Thoracic aorta (tissue), 2 donors: Measurements from ENCODE around the gene TNFRSF18. TPM values are rescaled to one million over a fixed set of nuclear protein-coding genes. Genes with fewer than 3 reads are reported as not detected.
"Not testable (repeated sequence)": the region's sequence is repeated elsewhere in the genome, so short reads cannot be mapped to it uniquely, and the experiment has no call there.

Experiments used
- ATAC-seq: fragments of 150-250 bp; one replicate; pipeline ENCODE4 v1.8.0; 2017; ENCODE audit warnings: low read depth; ENCODE audit not compliant: insufficient number of reproducible peaks, low FRiP score
- DNase-seq: peaks from one replicate; pipeline ENCODE4 v3.0.0-alpha.2; 2020; ENCODE audit warnings: low spot score
- H3K27ac ChIP-seq, 2 donors: fragments of 200-600 bp; sonication (generic); 1 replicate in 1 of 2; 2 replicates in 1 of 2; pipeline ENCODE4 v1.5.1; 2016; ENCODE audit warnings: mild to moderate bottlenecking in 2 of 2, moderate library complexity in 2 of 2
- H3K27me3 ChIP-seq: fragments of 200-600 bp; sonication (generic); replicated peaks from 2 replicates; pipeline ENCODE4 v1.6.0; 2016; ENCODE audit warnings: mild to moderate bottlenecking; ENCODE audit not compliant: insufficient read depth
- H3K36me3 ChIP-seq: fragments of 200-600 bp; sonication (generic); one replicate; pipeline ENCODE4 v1.5.1; 2016
- H3K4me1 ChIP-seq, 2 donors: fragments of 200-600 bp; sonication (generic); 1 replicate in 1 of 2; 2 replicates in 1 of 2; pipeline versions ENCODE4 v1.5.1 to v1.6.0; 2016; ENCODE audit warnings: low read depth in 2 of 2, mild to moderate bottlenecking in 1 of 2; ENCODE audit not compliant: control insufficient read depth in 1 of 2
- H3K4me3 ChIP-seq: fragments of 200-600 bp; sonication (generic); 2 replicates; pipeline ENCODE4 v1.5.1; 2016; ENCODE audit warnings: mild to moderate bottlenecking
- H3K9me3 ChIP-seq: fragments of 200-600 bp; sonication (generic); 2 replicates; pipeline ENCODE4 v1.5.1; 2016
- total RNA-seq, 2 donors: library from RNA; depleted of rRNA; stranded (reverse); fragments of >200 nt; gene quantifications; one replicate each; pipeline versions ENCODE4 v1.1.0 to v1.2.3, GENCODE V29; 2016
- TF ChIP-seq, protein P1 (sequence below): fragments of 200-600 bp; sonication (generic); IDR thresholded peaks from one replicate; pipeline ENCODE4 v1.5.1; 2019; ENCODE audit warnings: antibody characterized with exemption

Gene TNFRSF18
- total RNA-seq, 2 donors from 2014 or later, result 1.3 TPM; not detected in 1

DNA sequence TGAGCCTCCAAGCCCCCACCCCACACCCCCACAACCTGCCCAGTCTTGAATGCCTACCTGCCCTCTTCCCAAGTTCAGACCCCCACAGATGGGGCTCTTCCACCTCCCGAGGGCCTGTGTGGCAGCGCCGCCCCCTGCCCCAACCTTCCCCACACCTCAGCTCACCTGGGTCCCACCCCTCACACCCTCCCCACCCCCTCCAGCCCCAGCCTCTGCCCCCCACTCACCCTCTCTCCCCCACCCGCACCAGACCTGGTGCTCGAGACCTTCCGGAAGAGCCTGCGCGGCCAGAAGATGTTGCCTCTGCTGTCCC, 9.2 kb downstream of the TNFRSF18 start:
- no peak for DNase-seq
- H3K27ac ChIP-seq, result no peak overlapping the region
- H3K27me3 ChIP-seq, result no peaks in the 10 kb centered on the region
- no peak for ATAC-seq
- H3K4me3 ChIP-seq, result no peak overlapping the region
- TF ChIP-seq, protein P1, sequence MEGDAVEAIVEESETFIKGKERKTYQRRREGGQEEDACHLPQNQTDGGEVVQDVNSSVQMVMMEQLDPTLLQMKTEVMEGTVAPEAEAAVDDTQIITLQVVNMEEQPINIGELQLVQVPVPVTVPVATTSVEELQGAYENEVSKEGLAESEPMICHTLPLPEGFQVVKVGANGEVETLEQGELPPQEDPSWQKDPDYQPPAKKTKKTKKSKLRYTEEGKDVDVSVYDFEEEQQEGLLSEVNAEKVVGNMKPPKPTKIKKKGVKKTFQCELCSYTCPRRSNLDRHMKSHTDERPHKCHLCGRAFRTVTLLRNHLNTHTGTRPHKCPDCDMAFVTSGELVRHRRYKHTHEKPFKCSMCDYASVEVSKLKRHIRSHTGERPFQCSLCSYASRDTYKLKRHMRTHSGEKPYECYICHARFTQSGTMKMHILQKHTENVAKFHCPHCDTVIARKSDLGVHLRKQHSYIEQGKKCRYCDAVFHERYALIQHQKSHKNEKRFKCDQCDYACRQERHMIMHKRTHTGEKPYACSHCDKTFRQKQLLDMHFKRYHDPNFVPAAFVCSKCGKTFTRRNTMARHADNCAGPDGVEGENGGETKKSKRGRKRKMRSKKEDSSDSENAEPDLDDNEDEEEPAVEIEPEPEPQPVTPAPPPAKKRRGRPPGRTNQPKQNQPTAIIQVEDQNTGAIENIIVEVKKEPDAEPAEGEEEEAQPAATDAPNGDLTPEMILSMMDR, result no peak
- H3K36me3 ChIP-seq, result no peaks in the 10 kb centered on the region
- H3K9me3 ChIP-seq, result peaks cover 5% of the 10 kb centered on the region
- peaks cover 0 to 8% of the 10 kb centered on the region in 2 donors for H3K4me1 ChIP-seq

DNA sequence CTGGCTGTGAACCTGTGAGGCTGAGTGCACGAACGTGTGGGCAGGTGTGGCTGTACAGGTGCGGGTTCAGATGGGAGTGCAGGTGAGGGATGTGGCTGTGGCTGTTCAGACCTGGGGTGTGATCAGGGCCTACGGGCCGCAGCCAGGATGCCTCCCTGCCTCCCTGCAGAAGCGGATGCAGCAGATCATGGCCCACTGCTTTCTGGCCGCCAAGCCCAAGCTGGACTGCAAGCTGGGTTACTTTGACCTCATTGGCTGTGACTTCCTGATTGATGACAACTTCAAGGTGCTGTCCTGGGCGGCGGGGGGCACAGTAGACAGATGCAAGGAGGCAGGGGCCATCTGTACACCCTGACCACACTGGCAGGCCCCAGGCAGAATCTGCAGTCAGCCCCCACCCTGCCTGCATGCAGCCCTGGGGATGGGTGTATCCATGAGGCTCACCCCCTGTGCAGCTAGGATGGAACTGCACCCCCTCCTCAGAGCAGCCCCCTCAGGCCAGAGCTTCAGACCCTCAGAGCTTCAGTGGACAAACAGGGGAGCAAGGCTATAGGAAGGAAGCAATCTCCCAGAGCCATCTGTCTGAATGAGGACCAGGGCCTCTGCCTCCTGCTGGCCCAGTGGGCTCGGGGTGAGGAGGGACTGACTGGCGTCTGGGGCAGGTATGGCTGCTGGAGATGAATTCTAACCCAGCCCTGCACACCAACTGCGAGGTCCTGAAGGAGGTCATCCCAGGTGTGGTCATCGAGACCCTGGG, 9.8 kb downstream of the TNFRSF18 start:
- TF ChIP-seq, protein P1, result no peak
- Histone ChIP-seq H3K9me3 (peaks cover 5% of the 10 kb centered on the region), H3K27ac (no peak overlapping the region), H3K36me3 (no peaks in the 10 kb centered on the region), H3K4me1 (peaks cover 0 to 8% of the 10 kb centered on the region in 2 donors), H3K27me3 (no peaks in the 10 kb centered on the region), H3K4me3 (no peak overlapping the region)
- no peak for DNase-seq
- ATAC-seq, result no peak

GRCh38 chr1:1195726-1196125, 10.7 kb downstream of the TNFRSF18 start:
- not testable (repeated sequence) for DNase-seq, H3K27me3 ChIP-seq, H3K4me1 ChIP-seq, ATAC-seq, H3K4me3 ChIP-seq, H3K27ac ChIP-seq, H3K9me3 ChIP-seq, H3K36me3 ChIP-seq

GRCh38 chr1:1194723-1195122, 11.7 kb downstream of the TNFRSF18 start:
- Histone ChIP-seq H3K9me3 (peaks cover 5% of the 10 kb centered on the region), H3K27me3 (no peaks in the 10 kb centered on the region), H3K4me1 (no peaks in the 10 kb centered on the region), H3K27ac (no peak overlapping the region), H3K4me3 (no peak overlapping the region), H3K36me3 (no peaks in the 10 kb centered on the region)
- no peak for DNase-seq
- TF ChIP-seq, protein P1, result no peak
- no peak for ATAC-seq

- TF ChIP-seq, protein P1, result no peak
- H3K4me1 ChIP-seq, result no peaks in the 10 kb centered on the region
- H3K9me3 ChIP-seq, result peaks cover 5% of the 10 kb centered on the region
- H3K4me3 ChIP-seq, result no peak overlapping the region
- DNase-seq (no peak), ATAC-seq (no peak)
- H3K36me3 ChIP-seq, result no peaks in the 10 kb centered on the region
- H3K27me3 ChIP-seq, result no peaks in the 10 kb centered on the region
- H3K27ac ChIP-seq, result no peak overlapping the region
Measured at GRCh38 chr1:1191734-1192133, 14.7 kb downstream of the TNFRSF18 start.

DNA sequence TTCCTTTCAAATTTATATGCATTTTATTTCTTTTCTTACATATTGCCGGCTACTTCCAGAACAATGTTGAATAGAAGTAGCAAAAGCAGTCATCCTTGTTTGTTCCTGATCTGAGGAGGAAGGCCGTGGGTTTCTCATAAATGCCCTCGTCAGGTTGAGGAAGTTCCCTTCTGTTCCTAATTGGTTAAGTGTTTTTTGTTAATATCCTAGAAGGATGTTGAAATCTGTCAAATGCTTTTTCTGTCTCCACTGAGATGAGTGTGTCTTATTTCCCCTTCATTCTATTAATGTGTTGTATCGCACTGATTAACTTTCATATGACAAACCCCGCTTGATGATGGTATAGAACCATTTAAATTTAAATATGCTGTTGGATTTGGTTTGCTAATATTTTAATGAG, 17.3 kb downstream of the TNFRSF18 start:
- H3K9me3 ChIP-seq, result no peaks in the 10 kb centered on the region
- H3K36me3 ChIP-seq, result no peaks in the 10 kb centered on the region
- ATAC-seq (no peak), DNase-seq (no peak)
- H3K4me3 ChIP-seq, result no peak overlapping the region
- TF ChIP-seq, protein P1, result no peak
- no peaks in the 10 kb centered on the region for H3K27me3 ChIP-seq
- no peaks in the 10 kb centered on the region for H3K4me1 ChIP-seq
- H3K27ac ChIP-seq, result no peak overlapping the region
